GM12801 (cell line): ENCODE data around the gene DTNB.

Experiments
- CTCF ChIP-seq: IDR thresholded peaks from one replicate; pipeline ENCODE4 v1.5.1; 2011; ENCODE audit warnings: control low read depth; ENCODE audit not compliant: insufficient read length; ENCODE audit errors: extremely low read depth

Gene DTNB

GRCh38 chr2:25692737-25693445 lies 19.5 kb upstream of the DTNB start:
- TF ChIP-seq CTCF = no peak

GRCh38 chr2:25692143-25692542 lies 18.8 kb upstream of the DTNB start:
- TF ChIP-seq CTCF = no peak

- TF ChIP-seq CTCF = no peak
Observed at GRCh38 chr2:25690058-25690457, 16.7 kb upstream of the DTNB start.

- no peak for TF ChIP-seq CTCF
Observed at GRCh38 chr2:25688236-25688635, 14.9 kb upstream of the DTNB start.

- no peak for TF ChIP-seq CTCF
Observed at GRCh38 chr2:25685741-25686140, 12.4 kb upstream of the DTNB start.

- TF ChIP-seq CTCF = no peak
Observed at GRCh38 chr2:25684577-25685473, 11.4 kb upstream of the DTNB start.

GRCh38 chr2:25682082-25682481 lies 8.7 kb upstream of the DTNB start:
- TF ChIP-seq CTCF = no peak
